GM19455 (cell line): Measurements from ENCODE around the gene ITIH1.
"Not testable (repeated sequence)": the region's sequence is repeated elsewhere in the genome, so short reads cannot be mapped to it uniquely, and the experiment has no call there.

Experiments
- ATAC-seq: cut with Tn5 transposase; IDR thresholded peaks from one replicate; pipeline ENCODE4 v1.9.1; 2021; ENCODE audit not compliant: unreplicated experiment

The ITIH1 gene

DNA sequence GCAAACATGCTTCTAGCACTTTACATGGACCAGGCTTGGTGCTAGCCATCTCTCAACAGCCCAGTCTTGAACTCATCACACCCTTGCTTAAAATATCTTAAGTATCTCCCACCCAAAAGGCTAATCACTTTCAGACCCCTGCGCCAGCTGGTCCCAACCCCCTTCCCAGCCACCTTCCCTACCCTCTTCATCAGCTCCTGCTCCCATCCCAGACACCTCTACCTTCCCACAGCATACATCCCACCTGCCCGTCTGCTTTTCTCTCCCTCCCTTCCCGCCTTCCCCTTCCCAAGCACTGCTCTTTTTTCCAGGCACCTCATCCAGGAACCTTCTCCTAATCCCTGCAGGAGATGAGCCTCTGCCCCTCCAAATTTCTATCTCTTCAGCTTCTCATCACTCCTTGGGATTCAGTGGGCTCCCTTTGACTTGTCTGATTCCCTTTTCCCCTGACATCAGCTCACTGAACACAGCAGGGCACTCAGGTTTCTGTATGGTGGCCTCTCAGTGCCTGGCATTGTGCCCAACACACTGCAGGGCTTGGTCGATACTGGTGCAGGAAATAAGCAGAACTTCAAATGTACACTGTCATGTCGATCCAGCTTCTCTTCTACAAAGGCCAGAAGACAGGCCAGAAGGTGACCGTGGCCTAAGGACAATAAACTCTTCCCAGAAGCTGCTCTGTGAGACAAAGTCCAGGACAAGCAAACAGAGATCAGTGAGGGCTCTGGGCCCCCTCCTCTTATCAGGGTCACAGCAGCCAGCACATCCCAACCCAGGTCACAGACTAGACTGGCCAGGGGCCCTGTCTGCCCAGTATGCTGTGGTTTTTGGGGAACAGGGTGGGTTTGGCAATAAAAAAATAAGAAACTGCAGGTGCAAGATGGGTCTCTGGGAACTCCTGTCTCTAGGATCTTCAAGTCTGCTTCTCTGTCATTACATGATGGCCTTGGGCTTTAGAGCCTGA is 2.2 kb upstream of the ITIH1 start:
- ATAC-seq: no peak

GRCh38 chr3:52775877-52776276 is 1.5 kb upstream of the ITIH1 start:
- ATAC-seq: no peak

- not testable (repeated sequence) for ATAC-seq
Observed at GRCh38 chr3:52776486-52776885, 913 bp upstream of the ITIH1 start.

GRCh38 chr3:52777959-52778805 is 783 bp downstream of the ITIH1 start:
- no peak for ATAC-seq

GRCh38 chr3:52779011-52779836 is 1.8 kb downstream of the ITIH1 start:
- ATAC-seq: no peak

DNA sequence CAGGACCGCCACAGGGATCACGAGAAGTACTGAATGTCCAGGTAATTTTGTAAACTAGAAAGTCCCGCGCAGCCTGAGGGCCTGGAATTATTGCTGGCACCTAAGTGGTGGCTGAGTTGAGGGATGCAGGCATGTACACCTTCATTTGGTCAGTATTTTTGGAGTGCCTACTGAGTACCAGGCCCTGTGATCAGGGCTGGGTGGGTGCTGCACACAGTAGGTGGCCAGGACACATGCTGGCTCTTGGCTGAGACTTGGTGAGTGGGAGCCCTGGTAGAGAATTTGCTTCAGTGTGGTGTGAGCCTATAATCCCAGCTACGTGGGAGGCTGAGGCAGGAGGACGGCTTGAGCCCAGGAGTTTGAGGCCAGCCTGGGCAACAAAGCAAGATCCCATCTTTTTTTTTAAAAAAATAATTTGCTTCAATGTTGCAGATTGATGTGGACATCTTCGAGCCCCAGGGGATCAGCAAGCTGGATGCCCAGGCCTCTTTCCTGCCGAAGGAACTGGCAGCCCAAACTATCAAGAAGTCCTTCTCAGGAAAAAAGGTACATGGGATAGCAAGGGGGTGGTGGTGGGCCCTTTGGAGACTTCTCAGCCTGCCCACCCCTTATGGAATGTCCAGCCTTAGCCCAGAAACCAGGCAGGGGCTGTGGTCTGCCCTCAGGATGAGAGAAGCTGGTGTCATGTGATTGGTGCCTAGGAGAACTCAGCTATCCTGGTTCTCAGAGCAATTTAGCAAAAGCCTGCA is 2.6 kb downstream of the ITIH1 start:
- ATAC-seq: no peak

DNA sequence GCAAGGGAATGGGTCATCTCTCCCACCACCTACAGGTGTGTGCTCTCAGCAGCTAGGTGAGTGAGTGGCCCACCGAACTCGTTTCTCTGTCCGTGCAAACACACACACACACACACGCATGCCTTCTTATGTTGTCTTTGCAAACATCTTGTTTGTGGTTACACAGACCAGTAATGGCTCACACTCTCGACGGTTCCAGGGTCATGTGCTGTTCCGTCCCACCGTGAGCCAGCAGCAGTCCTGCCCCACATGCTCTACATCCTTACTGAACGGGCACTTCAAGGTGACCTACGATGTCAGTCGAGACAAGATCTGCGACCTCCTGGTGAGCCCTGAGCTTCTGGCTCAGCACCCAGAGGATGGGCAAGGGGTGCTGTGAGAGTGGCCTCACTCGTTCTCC is 4.3 kb downstream of the ITIH1 start:
- ATAC-seq: no peak

GRCh38 chr3:52782412-52783210 is 5.2 kb downstream of the ITIH1 start:
- no peak for ATAC-seq

GRCh38 chr3:52783211-52783555 is 5.8 kb downstream of the ITIH1 start:
- ATAC-seq: no peak

GRCh38 chr3:52784021-52784621 is 6.7 kb downstream of the ITIH1 start:
- no peak for ATAC-seq

- ATAC-seq: no peak
Observed at GRCh38 chr3:52784931-52785590, 7.7 kb downstream of the ITIH1 start.

DNA sequence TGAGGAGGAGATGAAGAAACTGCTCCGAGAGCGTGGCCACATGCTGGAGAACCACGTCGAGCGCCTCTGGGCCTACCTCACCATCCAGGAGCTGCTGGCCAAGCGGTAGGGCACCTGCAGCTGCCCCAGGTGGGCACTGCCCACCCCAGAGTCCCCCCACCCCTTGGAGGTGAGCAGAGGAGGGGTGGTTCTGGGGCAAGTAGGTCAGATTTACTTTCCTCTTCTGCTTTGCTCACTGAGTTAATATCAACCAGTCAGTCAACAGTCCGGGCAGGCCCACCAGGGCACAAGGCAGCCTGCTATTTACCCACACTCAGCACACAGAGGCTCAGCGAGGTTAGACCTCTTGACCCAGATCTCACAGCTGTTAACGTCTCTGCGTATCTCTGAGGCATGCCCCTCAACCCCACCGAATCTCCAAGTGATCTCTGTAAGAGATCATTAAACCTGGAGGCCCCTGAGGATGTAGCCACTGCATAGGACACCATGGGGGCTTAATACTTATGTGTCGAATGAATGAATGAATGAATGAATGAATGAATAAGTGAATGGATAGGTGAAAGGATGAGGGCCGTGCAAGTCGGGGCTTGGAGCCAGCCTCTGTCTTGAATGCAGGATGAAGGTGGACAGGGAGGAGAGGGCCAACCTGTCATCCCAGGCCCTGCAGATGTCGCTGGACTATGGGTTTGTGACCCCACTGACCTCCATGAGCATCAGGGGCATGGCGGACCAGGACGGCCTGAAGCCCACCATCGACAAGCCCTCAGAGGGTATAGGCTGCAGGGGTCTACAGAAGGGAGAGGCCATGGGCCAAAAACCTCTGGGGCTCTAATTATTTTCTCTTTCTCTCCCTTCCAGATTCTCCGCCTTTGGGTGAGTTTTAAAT is 9.2 kb downstream of the ITIH1 start:
- ATAC-seq: no peak

- ATAC-seq: no peak
Observed at GRCh38 chr3:52787246-52787645, 9.8 kb downstream of the ITIH1 start.

GRCh38 chr3:52787672-52788625 is 10.6 kb downstream of the ITIH1 start:
- ATAC-seq: no peak

DNA sequence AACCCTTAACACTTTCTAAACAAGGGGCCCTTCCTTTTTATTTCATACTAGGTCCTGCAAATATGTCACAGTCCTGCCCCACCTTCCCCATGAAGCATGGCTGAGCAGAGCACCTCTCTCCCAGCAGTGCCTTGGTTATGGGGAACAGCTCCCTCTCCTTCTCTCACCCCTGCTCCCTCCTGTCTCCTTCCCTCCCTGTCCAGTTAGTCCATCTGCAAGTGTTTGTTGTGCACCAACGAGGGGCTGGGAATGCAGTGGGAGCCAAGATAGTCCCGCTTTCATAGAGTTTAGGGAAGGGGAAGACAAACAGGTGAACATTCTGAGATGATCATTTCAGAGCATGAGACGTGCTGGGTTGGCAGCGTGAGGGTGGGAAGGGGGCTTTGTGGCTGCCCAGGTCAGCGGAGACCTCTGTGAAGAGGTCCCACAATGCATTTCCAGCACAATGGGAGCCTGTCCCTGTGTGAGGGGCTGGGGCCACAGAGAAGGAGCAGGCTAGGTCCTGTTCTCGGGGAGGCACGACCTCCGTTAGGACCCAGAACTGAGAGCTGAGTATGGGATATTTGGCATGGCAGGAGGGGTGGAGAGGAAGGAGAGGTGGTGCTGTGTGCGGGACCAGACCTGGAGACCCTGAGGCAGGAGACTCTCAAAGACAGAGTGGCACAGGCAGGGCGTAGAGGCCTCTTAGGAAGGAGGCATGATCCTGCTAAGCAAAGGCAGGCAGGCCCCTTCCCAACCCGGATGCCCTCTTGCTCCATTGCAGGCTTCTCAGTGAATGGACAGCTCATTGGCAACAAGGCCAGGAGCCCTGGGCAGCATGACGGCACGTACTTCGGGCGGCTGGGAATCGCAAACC is 11.7 kb downstream of the ITIH1 start:
- no peak for ATAC-seq

GRCh38 chr3:52789746-52790040 is 12.3 kb downstream of the ITIH1 start:
- no peak for ATAC-seq
